HG02852 (cell line): ENCODE measurements around the gene SEC22C.

Source experiments
- ATAC-seq: cut with Tn5 transposase; IDR thresholded peaks from one replicate; pipeline ENCODE4 v1.9.1; 2021; ENCODE audit warnings: mild to moderate bottlenecking, moderate library complexity; ENCODE audit not compliant: unreplicated experiment

Gene SEC22C

DNA sequence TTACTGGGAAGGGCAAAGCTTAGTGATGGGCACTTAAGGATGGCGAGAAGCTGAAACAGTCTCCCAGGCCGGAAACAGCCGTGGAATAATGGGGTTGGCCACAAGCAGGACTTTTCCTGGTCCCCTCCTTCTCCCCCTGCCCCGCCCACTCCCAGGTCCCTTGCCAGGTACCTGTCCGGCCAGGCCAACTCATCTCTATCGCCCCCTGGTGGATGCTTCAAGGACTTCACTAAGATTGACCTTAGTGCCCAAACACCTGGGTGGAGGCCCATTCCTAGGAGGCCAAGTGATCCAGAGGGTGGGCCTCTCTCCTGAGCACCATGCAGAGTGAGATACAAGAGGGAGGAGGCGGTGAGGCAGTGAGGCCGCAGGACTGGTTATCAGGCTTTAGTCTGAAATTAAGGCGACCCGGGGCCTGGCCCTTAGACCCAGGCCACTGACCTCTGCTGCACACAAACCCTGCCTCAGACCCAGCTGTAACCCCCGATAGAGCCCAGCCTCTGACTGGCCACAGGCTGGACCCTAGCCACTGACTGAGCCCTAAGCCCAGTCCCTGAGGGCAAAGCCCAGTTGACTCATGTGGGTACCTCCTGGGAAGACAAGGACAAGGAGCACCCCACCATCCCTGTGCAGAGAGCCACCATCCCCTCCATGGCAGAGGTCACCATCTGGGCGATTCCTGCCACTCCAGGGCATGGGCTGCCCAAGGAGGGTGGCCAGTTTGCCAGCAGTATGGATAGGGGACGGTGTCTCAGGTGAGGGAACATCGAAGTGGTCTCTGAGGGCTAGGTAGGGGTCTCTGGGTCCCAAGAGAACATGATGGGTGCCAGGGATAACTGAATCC is 41.7 kb downstream of the SEC22C start:
- ATAC-seq = no peak

DNA sequence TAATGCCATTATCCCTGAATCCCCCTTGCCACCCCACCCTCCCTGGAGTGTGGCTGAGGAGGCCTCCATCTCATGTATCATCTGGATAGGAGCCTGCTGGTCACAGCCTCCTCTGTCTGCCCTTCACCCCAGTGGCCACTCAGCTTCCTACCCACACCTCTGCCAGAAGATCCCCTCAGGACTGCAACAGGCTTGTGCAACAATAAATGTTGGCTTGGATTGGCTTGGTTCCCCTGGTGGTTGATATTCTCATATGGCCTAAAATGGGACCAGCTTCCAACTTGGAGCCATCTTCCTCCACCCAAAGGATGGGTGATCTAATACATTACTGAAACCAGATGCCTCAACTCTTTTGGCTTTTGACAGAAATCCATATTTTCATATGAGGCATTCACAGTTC is 44.4 kb downstream of the SEC22C start:
- ATAC-seq = no peak

DNA sequence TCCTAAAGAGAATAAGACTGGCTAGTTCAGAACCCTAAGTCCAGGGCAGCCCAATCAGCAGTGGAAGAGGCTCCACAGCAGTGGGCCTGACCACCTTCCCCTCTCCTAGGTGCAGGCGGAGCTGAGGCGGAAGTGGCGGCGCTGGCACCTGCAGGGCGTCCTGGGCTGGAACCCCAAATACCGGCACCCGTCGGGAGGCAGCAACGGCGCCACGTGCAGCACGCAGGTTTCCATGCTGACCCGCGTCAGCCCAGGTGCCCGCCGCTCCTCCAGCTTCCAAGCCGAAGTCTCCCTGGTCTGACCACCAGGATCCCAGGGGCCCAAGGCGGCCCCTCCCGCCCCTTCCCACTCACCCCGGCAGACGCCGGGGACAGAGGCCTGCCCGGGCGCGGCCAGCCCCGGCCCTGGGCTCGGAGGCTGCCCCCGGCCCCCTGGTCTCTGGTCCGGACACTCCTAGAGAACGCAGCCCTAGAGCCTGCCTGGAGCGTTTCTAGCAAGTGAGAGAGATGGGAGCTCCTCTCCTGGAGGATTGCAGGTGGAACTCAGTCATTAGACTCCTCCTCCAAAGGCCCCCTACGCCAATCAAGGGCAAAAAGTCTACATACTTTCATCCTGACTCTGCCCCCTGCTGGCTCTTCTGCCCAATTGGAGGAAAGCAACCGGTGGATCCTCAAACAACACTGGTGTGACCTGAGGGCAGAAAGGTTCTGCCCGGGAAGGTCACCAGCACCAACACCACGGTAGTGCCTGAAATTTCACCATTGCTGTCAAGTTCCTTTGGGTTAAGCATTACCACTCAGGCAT is 45.6 kb downstream of the SEC22C start:
- no peak for ATAC-seq

DNA sequence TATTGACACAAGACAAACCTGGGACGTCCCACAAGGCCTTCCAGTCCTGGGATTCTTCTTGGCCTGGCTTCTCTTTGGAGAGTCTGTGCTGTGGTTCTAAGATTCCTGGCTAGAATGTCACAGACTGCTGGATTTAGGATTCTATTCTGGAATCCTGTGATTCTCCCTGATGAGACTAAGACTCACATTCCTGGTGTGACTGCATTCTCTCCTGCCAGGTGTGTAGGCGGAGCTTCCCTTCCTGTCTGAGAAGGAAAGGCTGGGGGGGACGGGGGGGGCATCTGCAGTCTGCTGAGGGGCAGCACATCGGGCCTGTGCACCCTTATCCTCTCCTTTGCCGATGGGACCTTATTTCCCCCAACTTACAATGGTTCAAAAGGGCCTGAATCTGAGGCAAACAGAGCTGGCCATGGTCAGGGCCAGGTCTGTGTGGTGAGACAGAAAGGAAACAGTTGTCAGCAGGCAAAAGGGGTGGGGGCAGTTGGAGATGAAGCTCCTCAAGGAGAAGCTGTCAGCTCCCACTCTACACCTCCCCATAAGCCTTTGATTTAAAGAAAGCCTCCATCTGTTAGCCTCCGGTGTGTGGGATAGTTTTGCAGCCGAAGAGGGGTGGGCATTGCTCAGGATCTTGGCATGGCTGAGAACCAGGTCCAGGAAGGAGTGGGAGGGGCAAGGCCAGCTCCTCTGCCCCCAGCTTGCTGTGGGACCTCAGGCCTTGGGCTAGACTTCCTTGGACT is 48.4 kb downstream of the SEC22C start:
- ATAC-seq = no peak

DNA sequence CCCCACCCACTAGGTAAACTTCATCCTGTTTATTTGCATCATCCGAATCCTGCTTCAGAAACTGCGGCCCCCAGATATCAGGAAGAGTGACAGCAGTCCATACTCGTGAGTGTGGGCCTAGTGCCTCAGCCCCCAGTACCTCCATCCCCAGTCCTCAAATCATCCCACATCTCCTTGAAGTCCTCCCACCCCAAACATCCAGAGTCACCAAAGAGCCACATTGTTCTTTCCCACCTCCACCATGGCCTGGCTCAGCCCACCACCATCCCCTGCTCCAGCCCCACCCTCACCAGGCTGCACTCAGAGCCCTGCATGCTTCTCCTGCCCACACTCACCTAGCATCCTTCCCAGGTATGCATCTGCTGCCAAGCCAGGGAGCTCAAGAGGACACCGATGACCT is 49.5 kb downstream of the SEC22C start:
- no peak for ATAC-seq

DNA sequence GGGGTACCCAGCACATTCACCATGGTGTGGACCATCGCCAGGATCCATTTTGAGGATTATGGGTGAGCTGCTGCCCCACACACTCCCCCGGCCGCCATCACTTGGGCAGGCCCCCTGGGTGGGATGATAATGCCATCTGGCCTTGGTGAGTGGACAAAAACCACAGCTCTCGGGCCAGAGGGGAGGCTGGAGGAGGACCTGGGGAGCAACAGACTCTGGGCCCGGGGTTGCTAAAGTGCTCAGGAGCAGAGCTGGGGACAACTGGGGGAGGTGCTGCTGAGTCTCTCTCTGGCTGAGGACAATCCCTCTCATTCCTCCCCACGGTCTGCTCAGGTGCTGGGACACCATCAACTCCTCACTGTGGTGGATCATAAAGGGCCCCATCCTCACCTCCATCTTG is 50.3 kb downstream of the SEC22C start:
- ATAC-seq = no peak

DNA sequence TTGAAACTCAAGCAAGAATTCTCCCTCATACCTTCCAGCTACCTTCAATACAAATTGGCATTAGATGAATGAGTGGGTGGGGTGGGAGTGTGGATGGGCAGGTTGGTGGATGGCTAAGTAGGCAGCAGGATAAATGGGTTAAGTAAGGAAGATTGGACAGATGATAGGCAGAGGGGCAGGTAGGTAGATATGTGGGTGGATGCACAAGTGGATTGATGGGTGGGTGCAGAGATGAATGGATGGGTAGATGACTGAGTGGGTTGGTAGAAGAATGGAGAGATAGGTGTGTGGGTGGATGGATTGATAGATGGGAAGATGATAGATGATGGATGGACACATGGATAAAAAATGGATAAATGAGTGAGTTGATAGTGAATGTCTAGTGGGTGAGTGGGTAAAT is 51.7 kb downstream of the SEC22C start:
- ATAC-seq = no peak

DNA sequence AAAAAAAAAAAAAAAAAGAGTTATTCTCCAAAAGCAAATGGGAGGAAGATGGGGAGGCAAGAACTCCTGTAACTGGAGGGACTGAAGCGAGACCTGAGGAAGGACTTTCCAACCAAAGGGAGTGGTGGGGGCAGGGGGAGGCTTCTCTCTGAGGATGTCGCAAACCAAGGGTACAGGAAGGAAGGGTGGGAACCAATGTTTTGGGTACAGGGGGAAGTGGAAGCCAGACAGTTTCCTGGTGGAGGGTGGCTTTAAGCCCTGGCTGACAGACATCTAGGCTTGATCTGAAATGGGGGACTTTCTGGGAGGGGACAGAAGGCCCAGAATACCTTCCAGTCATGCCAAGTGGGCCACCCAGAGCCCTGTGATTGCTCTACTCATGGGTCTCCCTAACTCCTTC is 52.3 kb downstream of the SEC22C start:
- no peak for ATAC-seq

DNA sequence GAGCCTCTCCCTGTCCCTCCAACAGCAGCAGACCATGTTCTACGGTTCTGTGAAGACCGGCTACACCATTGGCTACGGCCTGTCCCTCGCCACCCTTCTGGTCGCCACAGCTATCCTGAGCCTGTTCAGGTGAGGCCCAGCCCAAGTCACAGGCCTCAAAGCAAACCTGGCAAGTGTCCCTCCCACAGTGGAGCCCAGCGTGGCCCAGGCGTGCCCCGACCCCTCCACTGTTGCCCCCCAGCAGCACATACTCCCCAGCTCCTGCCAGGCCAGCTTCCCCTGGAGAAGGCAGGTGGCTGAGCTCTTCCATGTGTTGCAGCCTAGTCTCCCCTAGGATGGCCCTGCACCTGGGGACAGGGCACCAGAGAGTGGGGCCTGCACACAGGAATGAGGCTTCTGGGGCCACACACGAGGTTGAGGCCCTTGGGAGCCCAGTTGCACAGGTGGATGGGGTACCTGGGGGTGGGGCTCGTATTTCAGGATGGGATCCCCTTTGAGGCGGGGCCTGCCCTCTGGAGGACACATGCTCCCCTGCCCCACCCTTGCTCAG is 54.3 kb downstream of the SEC22C start:
- no peak for ATAC-seq

DNA sequence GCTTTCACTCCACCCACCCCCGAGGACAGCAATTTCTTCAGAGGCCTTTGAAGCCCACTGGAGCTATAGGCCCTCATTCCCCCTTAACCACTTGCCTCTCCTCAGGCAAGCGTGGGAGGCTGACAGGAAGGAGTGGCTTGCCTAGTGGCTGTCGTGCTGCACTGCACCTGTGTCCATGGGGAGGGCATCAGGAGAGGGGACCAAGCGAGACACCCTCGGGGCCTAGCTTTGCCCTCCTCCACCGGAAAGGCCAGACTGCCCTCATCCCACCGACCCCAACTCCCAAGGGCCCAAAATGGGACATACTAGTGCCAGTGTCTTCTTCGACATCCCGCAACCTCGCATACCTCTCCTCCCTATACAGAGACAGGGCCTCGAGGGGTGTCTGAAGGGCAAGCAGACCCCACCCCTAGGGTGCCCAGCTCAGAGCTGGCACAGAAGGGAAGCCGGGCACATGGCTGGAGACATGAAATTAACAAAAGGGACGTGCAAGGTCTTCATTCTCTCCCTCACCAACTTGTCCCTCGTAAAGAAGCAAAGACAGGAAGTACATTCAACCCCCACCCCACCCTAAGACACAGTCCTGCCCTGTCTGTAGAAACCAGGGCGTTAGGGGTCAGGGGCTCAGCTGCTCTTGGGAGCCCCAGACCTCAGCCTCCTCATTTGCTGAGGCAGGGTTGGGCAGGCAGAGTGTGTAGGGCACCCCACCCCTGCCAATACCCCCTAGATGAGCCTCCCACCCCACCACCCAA is 55.0 kb downstream of the SEC22C start:
- ATAC-seq = no peak

DNA sequence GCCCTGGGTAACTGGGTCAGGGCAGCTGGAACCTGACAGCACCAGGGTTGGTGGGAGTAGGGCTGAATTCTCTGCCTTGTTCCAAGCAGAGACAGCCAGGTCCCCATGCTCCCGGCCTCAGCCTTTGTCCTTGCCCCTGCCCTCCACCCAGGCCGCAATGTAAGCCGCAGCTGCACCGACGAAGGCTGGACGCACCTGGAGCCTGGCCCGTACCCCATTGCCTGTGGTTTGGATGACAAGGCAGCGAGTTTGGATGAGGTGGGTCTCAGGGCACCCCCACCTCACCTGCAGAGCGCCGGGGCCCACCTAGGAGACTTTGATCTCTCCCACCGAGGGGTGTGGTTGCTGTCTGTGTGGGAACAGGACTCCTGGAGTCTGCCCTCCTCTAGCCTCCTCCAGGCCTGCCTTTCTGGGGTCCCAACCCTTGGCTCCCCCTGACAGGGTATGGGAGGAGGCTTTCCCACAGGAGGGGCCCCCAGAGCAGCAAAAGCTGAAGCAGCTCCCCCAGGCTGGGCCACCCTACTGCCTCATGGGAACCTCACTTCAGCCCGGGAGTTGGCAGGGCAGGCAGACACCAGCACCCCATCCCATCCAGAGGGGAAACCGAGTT is 55.9 kb downstream of the SEC22C start:
- no peak for ATAC-seq

DNA sequence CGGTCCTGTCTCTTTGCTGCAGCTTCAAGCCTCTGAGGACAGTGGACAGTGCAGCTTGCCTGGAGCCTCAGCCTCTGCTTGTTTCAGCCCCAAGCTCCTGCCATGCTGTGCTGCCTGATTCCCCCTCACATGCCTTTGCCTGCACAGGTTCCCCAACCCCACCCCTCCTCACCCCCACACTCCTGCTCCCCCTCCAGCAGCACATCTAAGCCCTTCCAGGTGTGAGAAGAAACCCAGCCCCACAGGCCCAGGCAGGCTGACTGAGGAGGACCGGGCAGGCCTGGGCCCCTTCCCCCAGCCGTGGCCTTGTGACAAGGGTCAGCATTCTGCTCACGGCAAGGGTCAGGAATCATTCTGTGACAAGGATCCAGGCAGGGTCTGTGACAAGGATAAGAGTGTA is 56.6 kb downstream of the SEC22C start:
- ATAC-seq = no peak

DNA sequence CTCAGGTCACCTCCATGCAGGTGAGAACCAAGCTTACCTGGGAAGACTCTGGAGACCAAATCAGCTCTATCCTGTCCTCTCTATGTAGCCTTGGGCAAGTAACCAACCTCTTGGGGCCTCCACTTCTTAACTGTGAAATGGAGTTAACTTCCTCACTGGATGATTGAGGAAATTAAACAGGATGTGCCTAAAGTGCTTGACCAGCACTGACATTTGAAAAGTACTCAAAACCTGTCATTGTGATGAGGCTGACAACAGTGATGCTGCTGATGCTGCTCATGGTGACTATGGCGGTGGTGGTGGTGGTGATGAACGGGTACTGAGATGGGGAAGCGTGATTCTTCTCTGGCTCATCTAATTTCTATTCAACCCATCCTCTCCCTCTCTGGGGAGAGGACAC is 57.0 kb downstream of the SEC22C start:
- ATAC-seq = no peak

DNA sequence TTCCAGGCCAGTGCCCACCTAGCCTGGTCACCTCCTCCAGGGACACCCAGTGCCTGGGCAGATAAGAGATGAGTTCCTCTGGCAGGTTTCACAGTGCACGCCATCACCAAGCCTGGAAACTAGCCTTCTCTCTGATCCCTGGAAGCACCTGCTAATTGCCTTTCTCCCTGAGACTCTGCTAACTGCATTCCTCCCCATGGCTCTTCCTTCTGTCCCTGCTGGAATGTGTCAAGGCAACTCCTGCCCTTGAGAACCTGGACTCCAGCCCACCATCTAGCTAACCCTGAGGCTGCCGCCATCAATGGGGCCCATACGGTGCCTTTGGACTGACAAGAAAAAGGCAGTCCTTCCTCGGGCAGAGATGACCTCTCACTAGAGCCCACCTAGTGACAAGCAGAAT is 60.9 kb downstream of the SEC22C start:
- ATAC-seq = no peak

DNA sequence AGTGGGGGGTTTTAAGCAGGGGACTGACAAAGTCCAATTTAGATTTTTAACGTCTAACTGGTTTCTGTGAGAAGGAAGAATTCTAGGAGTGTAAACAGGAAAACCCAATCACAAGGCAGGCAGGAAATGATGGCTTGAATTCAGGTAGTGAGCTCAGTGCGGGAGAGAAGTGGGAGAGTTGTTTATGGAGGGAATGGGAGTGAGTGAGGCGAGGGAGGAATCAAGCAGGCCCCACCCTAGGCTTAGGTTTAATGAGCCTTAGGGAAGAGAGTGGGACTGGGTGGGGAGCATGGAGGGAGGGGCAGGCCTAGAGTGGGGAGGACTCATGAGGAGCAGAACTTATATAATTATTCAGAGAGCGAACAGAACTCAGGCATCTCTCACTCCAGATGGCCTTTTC is 61.4 kb downstream of the SEC22C start:
- ATAC-seq = no peak

DNA sequence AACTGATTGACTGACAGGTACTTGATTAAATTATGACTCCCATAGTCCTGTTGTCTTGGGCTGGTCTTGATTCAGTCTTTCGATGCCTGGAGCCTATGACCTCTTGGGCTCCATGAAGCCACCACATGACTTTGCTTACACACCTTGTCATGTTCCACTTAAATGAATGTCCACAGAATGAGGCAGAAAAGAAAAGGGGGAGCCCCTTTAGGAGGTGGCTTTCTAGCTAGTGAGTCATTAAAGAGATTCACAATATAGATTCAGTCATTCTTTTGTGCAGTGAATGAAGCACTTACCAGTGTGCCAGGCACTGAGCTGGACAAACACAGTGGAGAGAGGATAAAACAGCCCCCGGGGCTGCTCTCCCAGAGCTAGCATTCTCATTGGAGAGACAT is 62.2 kb downstream of the SEC22C start:
- no peak for ATAC-seq

DNA sequence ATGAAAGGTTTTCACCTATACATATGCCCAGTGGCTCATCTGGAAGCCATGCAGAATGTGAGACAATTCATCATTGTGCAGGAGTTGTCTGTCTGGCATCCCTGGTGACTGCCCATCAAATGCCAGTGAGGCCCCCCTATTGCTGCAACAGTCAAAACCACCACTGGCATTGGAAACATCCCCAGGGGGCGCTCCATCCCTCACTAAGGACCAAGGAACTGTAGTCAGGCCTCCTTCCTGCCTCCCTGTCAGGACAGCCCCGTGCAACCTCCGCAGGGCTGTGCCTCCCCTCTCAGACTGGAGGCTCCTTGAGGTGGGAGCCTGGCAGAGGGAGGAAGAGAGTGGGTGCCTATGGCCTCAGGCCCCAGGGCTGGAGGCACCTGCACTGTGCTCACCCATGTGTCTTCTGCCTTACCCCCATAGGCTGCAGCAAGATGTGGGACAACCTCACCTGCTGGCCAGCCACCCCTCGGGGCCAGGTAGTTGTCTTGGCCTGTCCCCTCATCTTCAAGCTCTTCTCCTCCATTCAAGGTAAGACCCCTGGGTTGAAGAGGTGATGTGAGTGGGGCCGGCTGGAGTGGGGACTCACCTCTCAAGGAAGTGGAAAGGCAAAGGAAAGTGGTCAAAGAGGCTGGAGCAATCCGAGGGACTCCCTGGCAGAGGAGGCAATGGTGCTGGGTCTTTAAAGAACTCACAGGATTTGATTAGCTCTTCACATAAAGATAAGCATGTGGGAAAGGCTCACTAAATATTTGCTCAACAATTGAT is 62.8 kb downstream of the SEC22C start:
- ATAC-seq = no peak

DNA sequence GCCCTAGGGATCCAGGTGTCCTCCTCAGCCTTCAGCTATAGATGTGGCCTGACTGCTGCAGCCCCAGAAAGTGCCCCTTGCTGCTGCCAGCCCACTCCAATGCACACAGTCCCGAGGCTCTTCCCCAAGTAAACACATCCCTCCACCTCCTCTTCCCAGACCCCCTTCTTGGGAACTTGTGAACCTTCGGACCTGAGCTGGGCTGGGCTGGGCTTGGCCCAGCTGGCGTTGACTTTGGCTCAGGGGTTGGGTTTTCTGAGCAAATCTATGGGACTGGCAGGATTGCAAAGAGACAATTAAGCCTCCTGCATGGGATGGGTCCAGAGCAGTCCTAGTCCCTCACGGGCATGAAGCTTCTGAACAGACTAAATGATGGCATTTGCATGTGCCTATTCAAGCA is 64.7 kb downstream of the SEC22C start:
- ATAC-seq = no peak

DNA sequence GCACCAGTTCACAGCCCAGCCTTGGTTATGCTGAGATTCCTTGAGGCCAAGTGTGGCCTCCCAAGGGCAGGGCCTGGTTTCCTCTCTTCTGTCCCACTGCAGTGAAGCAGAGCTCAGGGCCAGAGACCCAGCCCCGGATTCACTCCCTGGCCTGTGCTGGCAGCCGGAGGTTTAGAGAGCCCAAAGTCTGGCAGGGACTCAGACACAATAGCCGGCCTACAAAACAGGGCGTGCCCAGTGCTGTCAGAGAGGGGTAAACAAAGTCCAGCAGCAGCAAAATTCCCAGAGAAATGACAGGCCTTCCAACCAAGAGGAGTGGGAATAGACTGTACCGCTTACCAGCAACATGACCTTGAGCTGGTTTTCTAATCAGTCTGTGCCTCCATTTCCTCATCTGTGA is 65.3 kb downstream of the SEC22C start:
- ATAC-seq = no peak
